Stimulated activated CD4-positive, alpha-beta T cell treated with anti-CD3 and anti-CD28 coated beads, Interleukin-4, amount 100 ng/mL, for 24 hours (primary cell): ENCODE measurements around the gene KRT222.
A peak's percentile ranks its signal among the peaks of the same experiment; 100 is the strongest.

Experiments
- DNase-seq: peaks from one replicate; pipeline ENCODE4 v3.0.0-alpha.2; 2020

KRT222 gene

GRCh38 chr17:40614431-40615067 is 50.4 kb downstream of the KRT222 start:
- DNase-seq = no peak

- DNase-seq = no peak
Observed at GRCh38 chr17:40613467-40614154, 51.4 kb downstream of the KRT222 start.

- peak; percentile 71 for DNase-seq
Observed at GRCh38 chr17:40612599-40613244, 52.3 kb downstream of the KRT222 start.

GRCh38 chr17:40611840-40612474 is 53.0 kb downstream of the KRT222 start:
- no peak for DNase-seq

- DNase-seq = no peak
Observed at GRCh38 chr17:40610359-40610758, 54.6 kb downstream of the KRT222 start.

DNA sequence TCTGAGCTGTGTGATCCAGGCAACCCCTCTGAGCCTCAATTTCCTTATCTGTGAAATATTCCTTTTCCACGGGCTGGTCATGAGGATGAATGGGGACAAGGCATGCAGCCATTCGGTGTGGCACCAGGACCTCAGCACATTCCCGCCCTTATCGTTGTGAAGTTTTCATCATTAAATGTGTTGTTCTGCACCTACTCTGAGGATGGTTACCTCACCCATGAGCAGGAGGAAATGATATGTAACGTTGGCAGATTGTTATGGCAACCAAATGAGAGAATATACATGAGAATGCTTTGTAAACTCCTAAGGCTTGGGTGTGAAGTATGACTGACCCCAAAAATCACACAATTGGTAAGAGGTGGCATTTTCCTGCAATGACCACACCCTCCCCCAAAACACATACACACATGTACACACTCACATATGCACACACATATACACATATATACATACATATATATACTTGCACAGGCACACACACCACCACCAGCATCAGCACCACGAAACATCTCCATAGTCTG is 56.9 kb downstream of the KRT222 start:
- no peak for DNase-seq

DNA sequence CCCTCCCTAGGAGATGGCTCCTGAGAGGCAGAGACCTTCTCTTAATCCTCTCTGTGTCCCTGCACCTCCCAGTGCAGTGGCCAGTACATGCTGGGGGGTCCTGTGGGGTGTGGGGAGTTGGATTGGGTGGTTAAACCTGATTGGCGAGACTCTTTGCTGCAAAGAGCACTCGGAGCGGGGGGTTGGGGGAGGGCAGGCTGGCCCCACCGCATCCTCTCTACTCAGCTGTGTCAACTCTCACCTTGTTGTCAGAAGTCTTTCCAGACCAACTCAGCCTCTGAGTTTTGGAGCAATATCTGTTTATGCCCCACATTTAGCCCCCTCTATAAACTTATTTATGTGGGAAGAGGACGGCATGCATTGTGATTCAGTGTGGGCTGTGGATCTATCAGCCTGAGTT is 57.3 kb downstream of the KRT222 start:
- no peak for DNase-seq

- DNase-seq = no peak
Observed at GRCh38 chr17:40606548-40607353, 58.2 kb downstream of the KRT222 start.

- DNase-seq = peak; percentile 83
Observed at GRCh38 chr17:40605306-40605705, 59.7 kb downstream of the KRT222 start.
